ENCODE measurements around the gene ANKRD13A. TPM values are rescaled to one million over a fixed set of nuclear protein-coding genes. Genes with fewer than 3 reads are reported as not detected.

The ANKRD13A gene
- total RNA-seq, 4 donors from 2014 or later = 96.1 to 189 (median 115) TPM

GRCh38 chr12:110058875-110059615, 59.8 kb downstream of the ANKRD13A start:
- Histone ChIP-seq H3K9me3 (no peaks in the 10 kb centered on the region), H3K36me3 (no peaks in the 10 kb centered on the region), H3K27me3 (no peaks in the 10 kb centered on the region), H3K27ac (no peak overlapping the region), H3K4me1 (no peaks in the 10 kb centered on the region), H3K4me3 (no peak overlapping the region)
- 88 to 89% methylated on average over 8 to 9 of the region's 9 CpGs for WGBS, 2 donors (ENCODE audit: low coverage in 1 of 2)
- in situ Hi-C loops (cut with MboI; ENCODE audit: low pct_ligation_motif_present in 1 of 4, low pct_unique_long_range_greater_than_20kb in 1 of 4, low sequenced_read_pairs in 3 of 4) = no loop called here
- no peak for DNase-seq
- intact Hi-C loops (cut with DNase I; ENCODE audit: low total_unique reads) = no loop called here
- no peak for TF ChIP-seq CTCF (IDR thresholded peaks at IDR 0.05)
- TF ChIP-seq EP300 (IDR thresholded peaks at IDR 0.05; ENCODE audit: low read depth) = no peak
- TF ChIP-seq POLR2AphosphoS5 (IDR thresholded peaks at IDR 0.05) = no peak
- TF ChIP-seq POLR2A (IDR thresholded peaks at IDR 0.05) = no peak

GRCh38 chr12:110059651-110060000, 60.4 kb downstream of the ANKRD13A start:
- Histone ChIP-seq H3K4me3 (no peak overlapping the region), H3K27me3 (no peaks in the 10 kb centered on the region), H3K4me1 (no peaks in the 10 kb centered on the region), H3K9me3 (no peaks in the 10 kb centered on the region), H3K27ac (no peak overlapping the region), H3K36me3 (no peaks in the 10 kb centered on the region)
- no peak for TF ChIP-seq EP300 (IDR thresholded peaks at IDR 0.05; ENCODE audit: low read depth)
- TF ChIP-seq CTCF (IDR thresholded peaks at IDR 0.05) = no peak
- no peak for TF ChIP-seq POLR2AphosphoS5 (IDR thresholded peaks at IDR 0.05)
- no peak for TF ChIP-seq POLR2A (IDR thresholded peaks at IDR 0.05)
- in situ Hi-C loops (cut with MboI; ENCODE audit: low pct_ligation_motif_present in 1 of 4, low pct_unique_long_range_greater_than_20kb in 1 of 4, low sequenced_read_pairs in 3 of 4) (no loop called here), intact Hi-C loops (cut with DNase I; ENCODE audit: low total_unique reads) (no loop called here)
- DNase-seq = no peak
- WGBS, 2 donors (ENCODE audit: low coverage in 1 of 2) = 93 to 100% methylated on average over 1 to 2 of the region's 2 CpGs

- in situ Hi-C loops (cut with MboI; ENCODE audit: low pct_ligation_motif_present in 1 of 4, low pct_unique_long_range_greater_than_20kb in 1 of 4, low sequenced_read_pairs in 3 of 4) (no loop called here), intact Hi-C loops (cut with DNase I; ENCODE audit: low total_unique reads) (no loop called here)
- Histone ChIP-seq H3K9me3 (no peaks in the 10 kb centered on the region), H3K4me3 (no peak overlapping the region), H3K4me1 (no peaks in the 10 kb centered on the region), H3K36me3 (no peaks in the 10 kb centered on the region), H3K27ac (no peak overlapping the region), H3K27me3 (no peaks in the 10 kb centered on the region)
- no peak for DNase-seq
- TF ChIP-seq CTCF (IDR thresholded peaks at IDR 0.05) = no peak
- no peak for TF ChIP-seq EP300 (IDR thresholded peaks at IDR 0.05; ENCODE audit: low read depth)
- no peak for TF ChIP-seq POLR2AphosphoS5 (IDR thresholded peaks at IDR 0.05)
- no peak for TF ChIP-seq POLR2A (IDR thresholded peaks at IDR 0.05)
- 91 to 95% methylated on average over 2 of the region's 2 CpGs for WGBS, 2 donors (ENCODE audit: low coverage in 1 of 2)
These were observed 63.0 kb downstream of the ANKRD13A start for GRCh38 chr12:110062241-110062640.

GRCh38 chr12:110065540-110065939, 66.3 kb downstream of the ANKRD13A start:
- H3K27me3 ChIP-seq = no peaks in the 10 kb centered on the region
- H3K9me3 ChIP-seq = no peaks in the 10 kb centered on the region
- no peaks in the 10 kb centered on the region for H3K36me3 ChIP-seq
- 75 to 88% methylated on average over 1 to 2 of the region's 2 CpGs for WGBS, 2 donors (ENCODE audit: low coverage in 1 of 2)
- H3K27ac ChIP-seq = no peak overlapping the region
- in situ Hi-C loops (cut with MboI; ENCODE audit: low pct_ligation_motif_present in 1 of 4, low pct_unique_long_range_greater_than_20kb in 1 of 4, low sequenced_read_pairs in 3 of 4) = no loop called here
- intact Hi-C loops (cut with DNase I; ENCODE audit: low total_unique reads) = no loop called here
- no peak overlapping the region for H3K4me3 ChIP-seq
- no peak for DNase-seq
- H3K4me1 ChIP-seq = no peaks in the 10 kb centered on the region
- TF ChIP-seq POLR2A (IDR thresholded peaks at IDR 0.05) (no peak), CTCF (IDR thresholded peaks at IDR 0.05) (no peak), POLR2AphosphoS5 (IDR thresholded peaks at IDR 0.05) (no peak), EP300 (IDR thresholded peaks at IDR 0.05; ENCODE audit: low read depth) (no peak)

Data from transverse colon (tissue), 4 donors.